HepG2 (cell line): ENCODE data around the gene PGP. TPM values are rescaled to one million over a fixed set of nuclear protein-coding genes. Genes with fewer than 3 reads are reported as not detected.

Experiments used
- FOSL2 ChIP-seq: sonication (generic); formaldehyde crosslinking; IDR thresholded peaks from 2 replicates; pipeline ENCODE4 v1.4.0; 2020; ENCODE audit warnings: missing genetic modification reagents
- FOXK2 ChIP-seq: fragments of 450-650 bp; IDR thresholded peaks from 2 replicates; pipeline ENCODE4 v1.6.1; 2016
- GMEB2 ChIP-seq: IDR thresholded peaks from 2 replicates; pipeline ENCODE4 v1.6.1; 2016; ENCODE audit warnings: missing biosample characterization, missing genetic modification reagents, low read depth
- IKZF1 ChIP-seq: fragments of 450-650 bp; IDR thresholded peaks from 2 replicates; pipeline ENCODE4 v1.7.1; 2016
- JDP2 ChIP-seq: sonication (generic); formaldehyde crosslinking; IDR thresholded peaks from 2 replicates; pipeline ENCODE4 v1.8.1; 2022; ENCODE audit warnings: missing genetic modification reagents, borderline replicate concordance
- KDM1A ChIP-seq: IDR thresholded peaks from 2 replicates; pipeline ENCODE4 v1.6.1; 2016; ENCODE audit warnings: missing compliant biosample characterization
- NFE2L2 ChIP-seq: fragments of 150-350 bp; IDR thresholded peaks from 2 replicates; pipeline ENCODE4 v1.6.1; 2014; ENCODE audit warnings: low read length
- PTBP1 ChIP-seq: fragments of 200-400 bp; formaldehyde crosslinking; IDR thresholded peaks from 2 replicates; pipeline ENCODE4 v1.6.1; 2018; ENCODE audit warnings: low read length, low read depth; ENCODE audit not compliant: poor library complexity, severe bottlenecking
- RFXAP ChIP-seq: sonication (generic); formaldehyde crosslinking; IDR thresholded peaks from 2 replicates; pipeline ENCODE4 v1.4.0; 2020; ENCODE audit warnings: missing genetic modification reagents, borderline replicate concordance
- TAF1 ChIP-seq: sonication (generic); formaldehyde crosslinking; IDR thresholded peaks from 2 replicates; pipeline ENCODE4 v1.4.0; 2020; ENCODE audit warnings: missing genetic modification reagents
- TCF7 ChIP-seq: sonication (generic); IDR thresholded peaks from 2 replicates; pipeline ENCODE4 v1.6.1; 2016; ENCODE audit warnings: antibody characterized with exemption, low read depth
- THYN1 ChIP-seq: sonication (generic); formaldehyde crosslinking; IDR thresholded peaks from 2 replicates; pipeline ENCODE4 v1.8.1; 2023; ENCODE audit warnings: low read depth, mild to moderate bottlenecking, moderate library complexity, missing genetic modification reagents, borderline replicate concordance
- XBP1 ChIP-seq: sonication (generic); formaldehyde crosslinking; IDR thresholded peaks from 2 replicates; pipeline ENCODE4 v1.5.0; 2020; ENCODE audit warnings: missing genetic modification reagents
- ZEB1 ChIP-seq: IDR thresholded peaks from 2 replicates; pipeline ENCODE4 v1.6.1; 2012; ENCODE audit warnings: mild to moderate bottlenecking, low read depth, inconsistent platforms; ENCODE audit not compliant: insufficient replicate concordance
- ZFP36 ChIP-seq: fragments of 150-350 bp; IDR thresholded peaks from 2 replicates; pipeline ENCODE4 v1.6.1; 2018; ENCODE audit warnings: borderline replicate concordance, low read length, low read depth; ENCODE audit not compliant: partially characterized antibody
- ZFYVE20 ChIP-seq: sonication (generic); formaldehyde crosslinking; IDR thresholded peaks from 2 replicates; pipeline ENCODE4 v1.8.0; 2023; ENCODE audit warnings: low read depth, mild to moderate bottlenecking, moderate library complexity, missing genetic modification reagents, borderline replicate concordance
- ZMYM4 ChIP-seq: sonication (generic); formaldehyde crosslinking; IDR thresholded peaks from 2 replicates; pipeline ENCODE4 v1.8.1; 2023; ENCODE audit warnings: mild to moderate bottlenecking, missing genetic modification reagents
- ZNF282 ChIP-seq: fragments of 450-650 bp; IDR thresholded peaks from 2 replicates; pipeline ENCODE4 v1.6.1; 2018; ENCODE audit not compliant: partially characterized antibody
- ZNF33B ChIP-seq: sonication (generic); formaldehyde crosslinking; IDR thresholded peaks from 2 replicates; pipeline ENCODE4 v1.5.1; 2020; ENCODE audit warnings: mild to moderate bottlenecking, missing genetic modification reagents
- ZNF382 ChIP-seq: sonication (generic); formaldehyde crosslinking; IDR thresholded peaks from 2 replicates; pipeline ENCODE4 v1.5.0; 2020; ENCODE audit warnings: missing genetic modification reagents, mild to moderate bottlenecking, borderline replicate concordance
- ZNF432 ChIP-seq: sonication (generic); formaldehyde crosslinking; IDR thresholded peaks from 2 replicates; pipeline ENCODE4 v1.5.0; 2020; ENCODE audit warnings: missing genetic modification reagents, mild to moderate bottlenecking, borderline replicate concordance
- ZNF567 ChIP-seq: sonication (generic); formaldehyde crosslinking; IDR thresholded peaks from 2 replicates; pipeline ENCODE4 v1.8.1; 2023; ENCODE audit warnings: mild to moderate bottlenecking, missing genetic modification reagents, borderline replicate concordance
- ZNF570 ChIP-seq: sonication (generic); formaldehyde crosslinking; IDR thresholded peaks from 2 replicates; pipeline ENCODE4 v1.4.0; 2020; ENCODE audit warnings: mild to moderate bottlenecking, missing genetic modification reagents, borderline replicate concordance
- ZNF607 ChIP-seq: sonication (generic); formaldehyde crosslinking; IDR thresholded peaks from 2 replicates; pipeline ENCODE4 v1.5.1; 2020; ENCODE audit warnings: missing genetic modification reagents, mild to moderate bottlenecking, borderline replicate concordance
- polyA plus RNA-seq, 8 experiments: library from polyadenylated mRNA; depleted of rRNA in 3 of 8; stranded (reverse) in 7 of 8; unstranded in 1 of 8; fragments of >200 nt; fragmentation: Illumina TruSeq in 4 of 8; extraction: Trizol in 4 of 8; gene quantifications; 2 replicates each; pipeline versions ENCODE4 v1.2.1 to v1.2.3, GENCODE V29; 2011 to 2016; ENCODE audit warnings: low read depth in 4 of 8, missing spikeins in 1 of 8, mixed read lengths in 1 of 8; ENCODE audit not compliant: insufficient read depth in 1 of 8
- total RNA-seq, 5 experiments: library from RNA; depleted of rRNA; stranded (reverse); fragments of >200 nt; fragmentation: Illumina TruSeq; extraction: Trizol; gene quantifications; 2 replicates each; pipeline ENCODE4 v1.2.3, GENCODE V29; 2016; ENCODE audit warnings: low read depth in 1 of 5
- TF ChIP-seq, protein P1 (sequence below): sonication (generic); formaldehyde crosslinking; IDR thresholded peaks from 2 replicates; pipeline ENCODE4 v1.4.0; 2020; ENCODE audit warnings: mild to moderate bottlenecking, missing genetic modification reagents
- TF ChIP-seq, protein P2 (sequence below): sonication (generic); formaldehyde crosslinking; IDR thresholded peaks from 2 replicates; pipeline ENCODE4 v1.5.0; 2020; ENCODE audit warnings: missing genetic modification reagents, mild to moderate bottlenecking, borderline replicate concordance

Gene PGP
- total and polyA plus RNA-seq, 2 of the 13 experiments (the other 11 are each of a cell fraction or from before 2014, with no cell fraction given), result 7.3 to 18.3 TPM

DNA sequence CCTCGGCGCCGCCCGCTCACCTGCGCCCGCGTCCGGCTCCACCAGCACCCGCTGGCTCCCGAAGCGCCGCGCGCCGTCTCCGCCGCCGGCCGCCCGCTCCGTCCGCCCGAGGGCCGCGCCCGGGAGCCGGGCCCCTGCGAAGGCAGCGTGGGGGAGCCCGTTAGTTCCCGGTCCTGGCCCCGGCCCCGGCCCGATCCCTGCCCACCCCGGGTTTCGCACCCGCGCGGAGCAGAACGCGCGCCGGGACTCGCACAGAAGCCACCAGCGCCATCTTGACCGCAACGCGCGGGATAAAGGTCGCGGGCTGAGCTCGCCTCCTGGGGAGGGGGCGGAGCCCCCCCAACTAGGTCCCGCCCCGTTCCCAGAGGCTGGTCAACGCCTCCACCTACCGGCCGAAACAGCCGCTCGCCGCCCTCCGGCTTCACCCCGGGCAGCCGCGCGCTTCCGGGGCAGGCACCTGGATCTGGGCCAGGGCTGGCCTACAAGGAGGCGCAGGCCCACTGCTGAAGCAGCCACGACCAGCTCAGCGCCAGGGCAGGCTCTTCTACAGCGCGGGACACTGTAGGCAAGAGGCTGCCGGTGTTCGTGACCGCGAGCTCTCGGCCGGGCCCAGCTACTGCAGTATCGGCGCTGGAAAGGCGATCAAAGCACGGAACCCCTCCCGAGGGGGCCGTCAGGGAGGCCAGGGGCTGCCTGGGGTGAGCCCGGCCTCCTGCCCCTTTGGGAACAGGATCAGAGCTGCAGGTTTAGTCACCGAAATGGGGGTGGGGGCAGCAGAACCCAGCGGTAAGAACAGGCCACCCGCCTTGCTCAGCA lies 36.9 kb upstream of the PGP start, which contains the start of gene ECI1 (continued):
- peak; percentile 67 for TF ChIP-seq PTBP1
- no peak for TF ChIP-seq ZNF382 (CRISPR knock-in tag)
- no peak for TF ChIP-seq ZNF282
- peak; percentile 90 for TF ChIP-seq ZNF607 (CRISPR knock-in tag)
- TF ChIP-seq ZFYVE20, result 0 out of 2 replicates have a peak, but pooled peaks have one; percentile 55
- TF ChIP-seq XBP1 (CRISPR knock-in tag), result no peak
- TF ChIP-seq NFE2L2, result no peak
- no peak for TF ChIP-seq GMEB2 (CRISPR knock-in tag)
- 0 out of 2 replicates have a peak, but pooled peaks have one; percentile 11 for TF ChIP-seq ZMYM4
- TF ChIP-seq KDM1A (CRISPR knock-in tag), result no peak
- TF ChIP-seq ZNF570 (CRISPR knock-in tag), result no peak
- TF ChIP-seq THYN1 (CRISPR knock-in tag), result no peak
- no peak; the same call in none of the 2 replicates for TF ChIP-seq ZNF33B (CRISPR knock-in tag)
- TF ChIP-seq, protein P1, sequence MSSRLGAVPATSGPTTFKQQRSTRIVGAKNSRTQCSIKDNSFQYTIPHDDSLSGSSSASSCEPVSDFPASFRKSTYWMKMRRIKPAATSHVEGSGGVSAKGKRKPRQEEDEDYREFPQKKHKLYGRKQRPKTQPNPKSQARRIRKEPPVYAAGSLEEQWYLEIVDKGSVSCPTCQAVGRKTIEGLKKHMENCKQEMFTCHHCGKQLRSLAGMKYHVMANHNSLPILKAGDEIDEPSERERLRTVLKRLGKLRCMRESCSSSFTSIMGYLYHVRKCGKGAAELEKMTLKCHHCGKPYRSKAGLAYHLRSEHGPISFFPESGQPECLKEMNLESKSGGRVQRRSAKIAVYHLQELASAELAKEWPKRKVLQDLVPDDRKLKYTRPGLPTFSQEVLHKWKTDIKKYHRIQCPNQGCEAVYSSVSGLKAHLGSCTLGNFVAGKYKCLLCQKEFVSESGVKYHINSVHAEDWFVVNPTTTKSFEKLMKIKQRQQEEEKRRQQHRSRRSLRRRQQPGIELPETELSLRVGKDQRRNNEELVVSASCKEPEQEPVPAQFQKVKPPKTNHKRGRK (CRISPR knock-in tag), result no peak
- peak; percentile 44; the same call in 1 of the 2 replicates for TF ChIP-seq FOSL2
- TF ChIP-seq ZNF567 (CRISPR knock-in tag), result peak; percentile 91
- peak; percentile 37 for TF ChIP-seq ZEB1
- TF ChIP-seq FOXK2, result no peak
- no peak for TF ChIP-seq ZFP36
- TF ChIP-seq JDP2 (CRISPR knock-in tag), result no peak
- TF ChIP-seq ZNF432 (CRISPR knock-in tag), result no peak
- peak; percentile 29; the same call in 1 of the 2 replicates for TF ChIP-seq RFXAP (CRISPR knock-in tag)
- TF ChIP-seq TAF1, result peak; percentile 87
- no peak for TF ChIP-seq IKZF1
- TF ChIP-seq TCF7, result no peak
- TF ChIP-seq, protein P2, sequence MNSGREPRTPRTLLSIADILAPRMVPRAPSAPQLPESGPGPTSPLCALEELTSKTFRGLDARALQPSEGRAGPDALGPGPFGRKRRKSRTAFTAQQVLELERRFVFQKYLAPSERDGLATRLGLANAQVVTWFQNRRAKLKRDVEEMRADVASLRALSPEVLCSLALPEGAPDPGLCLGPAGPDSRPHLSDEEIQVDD (CRISPR knock-in tag), result no peak
